SW 1271 (cell line): Measurements from ENCODE around the gene CCDC170.

ENCODE experiments used
- DNase-seq, 2 experiments: peaks; one replicate each; lab custom pipeline; 2025; lab: John Stamatoyannopoulos, UW

CCDC170 gene

GRCh38 chr6:151546941-151547659 lies 53.3 kb downstream of the CCDC170 start:
- no peak for DNase-seq

- DNase-seq = no peak
Measured at GRCh38 chr6:151548201-151548600, 54.4 kb downstream of the CCDC170 start.

- DNase-seq = no peak
Measured at GRCh38 chr6:151549790-151550189, 56.0 kb downstream of the CCDC170 start.

GRCh38 chr6:151550618-151551017 lies 56.8 kb downstream of the CCDC170 start:
- no peak for DNase-seq

- no peak for DNase-seq
Measured at GRCh38 chr6:151551223-151551857, 57.5 kb downstream of the CCDC170 start.

- DNase-seq = no peak
Measured at GRCh38 chr6:151553416-151554165, 59.8 kb downstream of the CCDC170 start.

- DNase-seq = no peak
Measured at GRCh38 chr6:151561238-151561637, 67.4 kb downstream of the CCDC170 start.

- no peak for DNase-seq
Measured at GRCh38 chr6:151564654-151565053, 70.8 kb downstream of the CCDC170 start.

- DNase-seq = no peak
Measured at GRCh38 chr6:151565940-151566339, 72.1 kb downstream of the CCDC170 start.

- DNase-seq = no peak
Measured at GRCh38 chr6:151566557-151566956, 72.7 kb downstream of the CCDC170 start.

- DNase-seq = no peak
Measured at GRCh38 chr6:151576633-151577032, 82.8 kb downstream of the CCDC170 start.

GRCh38 chr6:151577257-151577656 lies 83.4 kb downstream of the CCDC170 start:
- no peak for DNase-seq

- DNase-seq = no peak
Measured at GRCh38 chr6:151585741-151586140, 91.9 kb downstream of the CCDC170 start.

GRCh38 chr6:151589667-151590066 lies 95.8 kb downstream of the CCDC170 start:
- DNase-seq = no peak

GRCh38 chr6:151590742-151591141 lies 96.9 kb downstream of the CCDC170 start:
- DNase-seq = no peak

GRCh38 chr6:151592449-151593159 lies 98.8 kb downstream of the CCDC170 start:
- no peak for DNase-seq

- no peak for DNase-seq
Measured at GRCh38 chr6:151609146-151609902, 115.5 kb downstream of the CCDC170 start.

GRCh38 chr6:151610326-151610725 lies 116.5 kb downstream of the CCDC170 start:
- no peak for DNase-seq

GRCh38 chr6:151614630-151615029 lies 120.8 kb downstream of the CCDC170 start:
- no peak for DNase-seq

- no peak for DNase-seq
Measured at GRCh38 chr6:151616091-151616513, 122.3 kb downstream of the CCDC170 start.

GRCh38 chr6:151616600-151616999 lies 122.8 kb downstream of the CCDC170 start:
- no peak for DNase-seq

GRCh38 chr6:151617539-151617938 lies 123.7 kb downstream of the CCDC170 start:
- DNase-seq = no peak
